GM10266 (cell line): ENCODE results near the gene ODF2L.

Source experiments
- DNase-seq: peaks from one replicate; pipeline ENCODE4 v3.0.0; 2012; ENCODE audit errors: extremely low spot score
- CTCF ChIP-seq: IDR thresholded peaks from 2 replicates; pipeline ENCODE4 v1.5.1; 2012; ENCODE audit warnings: mild to moderate bottlenecking, low read depth; ENCODE audit not compliant: control insufficient read depth, insufficient read depth; ENCODE audit errors: missing control alignments

ODF2L gene

DNA sequence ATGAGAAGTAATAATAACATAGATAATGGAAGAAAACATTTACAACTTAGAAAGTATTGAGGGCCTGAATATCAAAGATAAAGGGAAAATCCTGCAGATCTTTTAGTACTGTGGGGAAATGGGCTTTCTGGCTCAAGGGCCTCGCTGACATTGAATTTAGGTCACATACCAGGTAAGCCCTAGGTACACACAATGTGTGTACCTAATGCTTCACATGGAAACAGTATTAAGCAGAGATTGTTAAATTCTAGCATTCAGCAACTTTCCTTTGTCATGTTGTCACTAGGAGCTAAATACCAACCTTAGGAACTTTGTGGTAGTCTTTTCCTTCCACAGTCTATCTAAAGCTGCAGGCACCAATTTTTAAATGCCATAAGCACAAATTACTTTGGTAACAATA is 49.7 kb downstream of the ODF2L start:
- no peak for DNase-seq
- no peak for TF ChIP-seq CTCF

DNA sequence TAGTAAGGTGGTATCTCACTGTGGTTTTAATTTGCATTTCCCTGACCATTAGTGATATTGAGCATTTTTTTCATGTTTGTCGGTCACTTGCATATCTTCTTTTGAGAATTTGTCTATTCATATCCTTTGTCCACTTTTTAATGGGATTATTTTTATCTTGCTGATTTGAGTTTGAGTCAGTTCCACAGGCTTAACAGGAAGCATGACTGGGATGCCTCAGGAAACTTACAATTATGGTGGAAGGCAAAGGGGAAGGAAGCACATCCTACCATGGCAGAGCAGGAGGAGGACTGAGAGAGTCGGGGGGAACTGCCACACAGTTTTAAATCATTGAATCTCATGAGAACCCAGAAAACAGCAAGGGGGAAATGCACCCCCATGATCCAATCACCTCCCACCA is 51.1 kb downstream of the ODF2L start:
- no peak for TF ChIP-seq CTCF

DNA sequence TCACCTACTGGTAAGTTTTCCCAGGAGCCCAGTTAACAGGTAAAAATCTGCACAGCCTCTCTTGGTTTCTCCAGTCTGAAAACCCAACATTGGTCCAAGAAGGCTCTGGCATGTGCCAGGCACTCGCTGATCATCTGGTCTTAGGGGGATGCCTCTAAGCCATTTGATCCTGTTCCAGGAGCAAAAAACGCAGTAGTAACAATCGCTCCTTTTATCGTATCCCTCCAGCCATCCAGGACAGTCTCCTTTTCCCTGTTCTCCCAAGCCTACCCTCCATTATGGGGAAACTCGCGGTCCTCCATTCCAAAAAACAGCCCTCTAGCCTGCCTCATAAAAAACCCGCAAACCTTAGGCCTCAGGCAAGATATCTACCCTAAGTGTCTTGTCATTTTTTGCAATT is 56.2 kb downstream of the ODF2L start:
- TF ChIP-seq CTCF: no peak
- no peak for DNase-seq

More for the DNA sequence above, 51.1 kb downstream of the ODF2L start:
- no peak for DNase-seq

- no peak for TF ChIP-seq CTCF
- DNase-seq: no peak
Measured at GRCh38 chr1:86339014-86339812, 56.9 kb downstream of the ODF2L start.

GRCh38 chr1:86335916-86336315 is 60.2 kb downstream of the ODF2L start:
- no peak for TF ChIP-seq CTCF
- DNase-seq: no peak

DNA sequence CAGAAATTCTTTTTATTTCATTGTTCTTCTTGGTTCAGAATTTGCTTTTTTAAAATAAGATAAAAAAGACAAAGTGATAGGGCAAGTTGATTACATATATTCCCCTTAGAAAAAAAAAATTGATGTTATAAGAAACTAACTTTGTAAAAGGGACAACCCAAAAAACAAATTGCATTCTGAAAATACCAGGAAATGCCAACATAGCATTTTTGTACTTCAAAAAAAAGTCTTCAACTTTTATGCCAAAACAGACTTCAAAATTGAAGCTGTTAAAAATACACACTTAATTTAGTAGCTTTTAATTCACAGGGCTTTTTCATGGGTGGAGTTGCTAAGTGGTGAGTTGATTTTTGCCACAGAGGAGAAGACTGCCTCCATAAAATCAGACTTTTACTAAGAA is 70.9 kb downstream of the ODF2L start:
- no peak for DNase-seq
- TF ChIP-seq CTCF: no peak

- no peak for TF ChIP-seq CTCF
Measured at GRCh38 chr1:86324130-86324822, 71.8 kb downstream of the ODF2L start.

More at GRCh38 chr1:86324130-86324822, 71.8 kb downstream of the ODF2L start:
- no peak for DNase-seq
